GM19455 (cell line): Measurements from ENCODE around the gene ZFP92.

Experiments used
- ATAC-seq: cut with Tn5 transposase; IDR thresholded peaks from one replicate; pipeline ENCODE4 v1.9.1; 2021; ENCODE audit not compliant: unreplicated experiment

The ZFP92 gene, protein sequence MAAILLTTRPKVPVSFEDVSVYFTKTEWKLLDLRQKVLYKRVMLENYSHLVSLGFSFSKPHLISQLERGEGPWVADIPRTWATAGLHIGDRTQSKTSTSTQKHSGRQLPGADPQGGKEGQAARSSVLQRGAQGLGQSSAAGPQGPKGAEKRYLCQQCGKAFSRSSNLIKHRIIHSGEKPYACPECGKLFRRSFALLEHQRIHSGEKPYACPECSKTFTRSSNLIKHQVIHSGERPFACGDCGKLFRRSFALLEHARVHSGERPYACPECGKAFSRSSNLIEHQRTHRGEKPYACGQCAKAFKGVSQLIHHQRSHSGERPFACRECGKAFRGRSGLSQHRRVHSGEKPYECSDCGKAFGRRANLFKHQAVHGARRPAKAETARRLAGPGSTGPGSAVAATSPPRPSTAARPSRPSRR

DNA sequence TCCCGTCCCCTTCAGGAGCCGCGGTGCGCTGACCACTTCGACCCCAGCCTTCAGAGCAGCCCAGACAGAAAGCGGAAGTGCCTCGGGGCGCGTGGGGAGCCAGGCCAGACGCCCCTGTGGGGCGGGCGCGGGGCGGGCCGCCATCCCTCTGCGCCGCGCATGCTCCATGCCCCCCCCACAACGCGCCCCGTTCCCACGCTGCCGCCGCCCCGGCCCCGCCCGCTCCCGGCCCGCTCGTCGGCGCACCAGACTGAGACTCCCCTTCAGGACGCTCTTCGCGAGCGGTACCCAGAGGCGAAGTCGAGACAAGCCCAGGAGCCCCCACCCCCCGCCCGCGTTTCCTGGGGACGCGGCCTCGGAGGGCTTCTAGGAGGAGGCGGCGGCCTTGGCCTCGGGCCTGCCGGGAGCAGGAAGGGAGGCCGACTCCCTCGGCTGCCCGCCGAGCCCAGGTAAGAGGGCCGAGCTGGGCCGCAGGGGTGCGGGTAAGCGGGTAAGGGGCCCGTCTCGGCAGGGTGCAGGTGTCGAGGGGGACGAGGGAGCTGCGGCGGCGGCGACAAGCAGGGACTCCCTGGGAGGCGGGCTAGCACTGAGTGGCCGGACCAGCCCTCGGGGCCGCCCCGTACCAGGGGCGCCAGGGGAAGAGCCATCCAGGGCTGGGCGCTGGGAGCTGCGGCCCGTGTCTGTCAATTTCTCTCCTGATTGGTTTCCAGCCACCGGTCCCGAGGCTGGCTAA lies at the start of gene ZFP92:
Gene ZFP92, plus strand, starts transcription at position 218 of the 733 bp plus-strand sequence. CDS start 6,851 bp downstream, outside the sequence.
- ATAC-seq, result peak; percentile 68

DNA sequence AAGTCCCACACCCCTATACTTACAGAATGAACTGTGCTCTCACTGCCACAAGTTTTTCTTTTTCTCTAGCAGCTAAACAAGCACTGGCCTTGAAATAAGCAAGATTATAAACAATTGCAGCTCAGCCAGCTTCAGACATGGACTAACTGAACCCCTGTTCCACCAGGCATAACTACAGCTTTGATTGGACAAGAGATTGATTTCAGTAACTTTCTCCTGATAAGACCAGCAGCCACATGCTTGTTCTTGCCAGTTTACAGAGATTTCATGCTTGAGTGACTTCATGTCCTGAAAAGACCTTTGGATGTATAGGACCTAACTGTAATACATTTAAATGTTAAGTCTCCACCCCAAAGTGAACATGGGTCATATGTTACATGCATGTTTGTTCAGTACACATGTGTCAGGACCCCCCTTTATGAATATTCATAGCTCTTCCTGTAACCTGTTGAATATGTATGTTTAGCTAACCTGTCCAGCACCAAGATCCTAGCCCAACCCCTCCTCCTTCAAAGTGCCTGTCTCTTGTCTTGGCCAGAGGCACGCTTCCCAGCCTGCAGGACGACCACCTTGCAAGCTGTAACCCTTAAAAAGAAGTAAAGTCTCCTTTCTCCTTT lies 49.4 kb upstream of the ZFP92 start:
- ATAC-seq, result no peak

DNA sequence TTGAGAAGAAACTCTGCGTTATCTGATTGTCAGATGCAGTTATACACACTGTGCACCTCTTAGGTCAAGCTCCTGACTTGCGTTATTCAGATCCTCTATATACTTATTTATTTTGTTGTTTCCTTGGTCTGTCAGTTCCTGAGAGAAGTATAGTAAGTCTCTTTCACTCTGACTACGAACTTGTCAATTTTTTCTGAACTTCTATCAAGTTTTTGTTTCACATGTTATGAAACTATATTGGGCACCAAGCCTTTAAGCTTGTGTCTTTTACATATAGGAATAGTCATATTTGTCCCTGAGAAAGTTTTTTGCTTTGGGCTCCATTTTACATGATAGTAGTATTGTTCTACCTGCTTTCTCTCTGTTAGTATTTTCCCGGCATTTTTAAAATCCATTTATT lies 45.6 kb upstream of the ZFP92 start:
- ATAC-seq, result no peak

DNA sequence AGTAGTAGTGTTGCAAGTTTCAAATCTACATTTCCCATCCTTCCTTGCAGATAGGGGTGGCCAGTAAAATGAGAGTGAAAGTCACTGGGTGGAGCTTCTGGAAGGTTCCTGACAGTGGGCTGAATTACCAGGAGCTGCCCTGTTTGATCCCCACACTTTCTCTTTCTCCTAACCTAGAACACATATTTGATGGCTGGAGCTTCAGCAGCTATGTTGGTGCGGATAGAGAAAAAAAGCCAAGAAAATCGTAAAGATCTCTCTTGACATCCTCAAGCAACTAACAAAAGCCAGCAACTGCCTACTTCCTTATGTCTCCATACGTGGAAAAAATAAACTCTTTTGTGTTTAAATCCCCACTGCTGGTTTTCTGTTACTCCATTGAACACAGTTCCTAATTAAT lies 45.2 kb upstream of the ZFP92 start:
- no peak for ATAC-seq

DNA sequence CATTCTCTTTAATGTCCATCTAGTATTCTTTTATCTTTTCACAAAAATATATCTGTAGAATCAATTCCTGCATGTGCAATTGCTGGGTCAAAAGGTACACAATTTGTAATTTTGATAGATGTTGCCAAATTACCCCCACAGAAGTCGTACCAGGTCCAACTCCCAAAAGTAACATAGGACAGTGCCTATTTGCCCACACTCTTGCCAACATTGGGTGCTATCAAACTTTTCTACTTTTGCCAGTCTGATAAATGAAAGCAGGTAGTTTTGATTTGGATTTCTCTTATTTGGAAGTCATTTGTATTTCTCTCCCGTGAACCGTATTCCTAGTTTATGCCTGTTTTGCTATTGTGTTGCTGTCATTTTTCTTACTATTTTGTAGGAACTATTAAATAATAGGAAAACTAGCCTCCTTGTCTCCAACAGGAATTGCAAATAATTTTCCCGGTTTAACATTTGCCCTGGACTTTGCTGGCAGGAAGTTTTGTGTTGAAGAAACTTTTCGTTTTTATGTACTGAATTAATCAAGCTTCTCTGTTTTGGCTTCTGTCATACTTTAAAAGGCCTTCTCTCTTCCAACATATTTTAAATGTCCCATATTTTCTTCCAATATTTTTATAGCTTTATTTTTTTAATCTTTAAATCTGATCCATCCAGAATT lies 44.3 kb upstream of the ZFP92 start:
- ATAC-seq, result no peak

DNA sequence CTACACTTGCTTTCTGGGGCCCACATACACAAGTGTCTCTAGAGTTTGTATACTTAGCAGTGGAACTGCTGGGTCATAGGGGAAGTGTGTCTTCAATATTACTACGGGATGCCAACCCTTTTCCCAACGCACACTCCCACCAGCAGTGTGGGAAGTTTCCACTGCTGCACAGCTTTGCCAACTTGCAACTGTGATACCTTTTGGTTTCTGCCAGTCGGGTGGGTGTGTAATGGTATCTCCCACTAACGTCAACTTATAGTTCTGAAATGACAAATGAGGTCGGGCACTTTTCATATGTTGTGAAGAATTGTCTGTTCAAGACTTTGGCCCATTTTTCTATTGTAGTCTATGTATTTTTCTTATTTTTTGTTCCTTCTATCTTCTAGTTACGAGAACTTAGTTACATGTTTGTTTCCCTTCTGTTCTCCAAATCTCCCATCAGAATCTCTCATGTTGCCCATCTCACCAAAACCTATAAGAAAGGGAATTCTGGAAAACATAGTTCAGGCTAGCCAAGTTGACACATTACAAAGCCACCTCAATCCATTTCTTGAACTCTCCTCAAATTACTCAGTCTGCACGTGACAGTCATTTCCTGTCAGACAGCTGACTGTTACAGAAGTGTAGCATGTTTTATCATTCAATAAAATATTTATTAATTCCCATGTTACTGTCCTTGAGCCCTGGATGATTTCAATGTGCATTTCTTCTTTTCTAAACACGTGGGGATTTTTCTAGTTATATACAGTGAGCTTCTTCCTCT lies 40.8 kb upstream of the ZFP92 start:
- no peak for ATAC-seq

DNA sequence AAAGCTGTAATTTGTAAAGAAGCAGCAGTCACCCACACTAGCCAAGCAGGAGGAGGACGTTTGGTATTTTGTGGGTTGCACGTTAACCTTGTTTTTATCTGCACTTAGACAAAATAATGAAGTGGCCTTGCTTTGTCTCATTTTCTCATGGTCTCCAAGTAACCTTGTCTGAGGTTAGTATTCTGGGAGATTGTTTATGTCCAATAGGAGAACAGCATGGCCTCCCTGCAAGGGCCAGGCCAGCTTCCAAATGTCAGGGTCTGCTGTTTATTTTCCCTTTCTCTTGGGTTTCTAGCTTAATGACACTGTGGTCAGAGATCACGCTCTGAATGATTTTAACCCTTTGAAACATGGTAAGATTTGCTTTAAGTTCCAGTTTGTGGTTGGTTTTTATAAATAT lies 40.0 kb upstream of the ZFP92 start:
- no peak for ATAC-seq

DNA sequence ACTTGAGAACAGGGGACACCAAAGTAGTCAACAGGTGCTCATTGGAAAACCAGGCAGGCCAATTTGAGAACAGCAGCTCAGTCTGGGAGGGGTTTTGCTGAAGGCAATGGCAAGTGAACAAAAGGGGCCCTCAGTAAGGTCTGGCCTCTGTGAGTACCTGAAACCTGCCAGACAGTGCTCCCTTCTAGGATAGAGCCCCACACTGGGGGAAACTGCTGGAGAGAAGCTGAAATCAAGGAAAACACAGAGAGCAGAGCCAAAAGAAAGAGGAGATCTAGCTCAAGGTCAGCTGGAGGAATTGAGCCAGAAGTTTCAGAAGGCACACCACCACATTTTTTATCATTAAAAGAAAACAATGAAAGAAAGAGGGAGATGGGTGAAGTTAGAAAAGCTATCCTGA lies 38.3 kb upstream of the ZFP92 start:
- no peak for ATAC-seq

DNA sequence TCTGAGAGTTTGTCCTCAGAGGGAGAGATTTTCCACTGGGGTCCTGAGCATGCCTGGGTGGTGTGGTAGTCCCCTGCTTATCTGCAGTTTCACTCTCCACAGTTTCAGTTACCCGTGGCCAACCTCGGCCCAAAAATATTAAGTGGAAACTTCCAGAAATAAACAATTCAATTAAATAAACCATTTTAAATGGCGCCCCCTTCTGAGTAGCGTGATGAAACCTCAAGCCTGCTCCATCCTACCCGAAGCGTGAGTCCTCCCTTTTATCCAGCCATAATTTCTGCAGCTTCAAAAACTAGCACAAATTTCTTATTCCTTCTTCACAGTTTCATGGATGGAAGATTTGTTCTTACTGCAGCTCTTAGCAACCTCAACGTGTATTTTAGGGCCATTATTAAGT lies 36.8 kb upstream of the ZFP92 start:
- no peak for ATAC-seq

DNA sequence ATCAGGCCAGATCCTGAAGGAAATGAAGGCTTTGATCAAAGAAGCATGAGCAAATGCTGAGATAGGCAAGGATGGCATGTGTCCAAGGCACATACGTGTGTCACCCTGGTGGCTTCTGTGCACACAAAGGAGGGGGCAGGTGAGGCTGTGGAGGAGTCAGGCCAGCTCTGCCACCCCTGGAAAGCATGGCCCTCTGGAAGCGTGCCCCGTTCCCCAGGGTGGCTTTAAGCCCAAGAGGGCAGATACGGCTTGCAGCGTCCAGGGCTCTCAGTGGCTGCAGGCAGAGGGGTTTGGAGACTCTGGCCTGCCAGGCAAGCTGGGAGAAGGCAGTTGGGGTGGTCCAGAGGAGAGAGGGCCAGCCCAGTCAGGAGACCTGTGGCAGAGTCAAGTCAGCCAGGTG lies 35.7 kb upstream of the ZFP92 start:
- no peak for ATAC-seq

DNA sequence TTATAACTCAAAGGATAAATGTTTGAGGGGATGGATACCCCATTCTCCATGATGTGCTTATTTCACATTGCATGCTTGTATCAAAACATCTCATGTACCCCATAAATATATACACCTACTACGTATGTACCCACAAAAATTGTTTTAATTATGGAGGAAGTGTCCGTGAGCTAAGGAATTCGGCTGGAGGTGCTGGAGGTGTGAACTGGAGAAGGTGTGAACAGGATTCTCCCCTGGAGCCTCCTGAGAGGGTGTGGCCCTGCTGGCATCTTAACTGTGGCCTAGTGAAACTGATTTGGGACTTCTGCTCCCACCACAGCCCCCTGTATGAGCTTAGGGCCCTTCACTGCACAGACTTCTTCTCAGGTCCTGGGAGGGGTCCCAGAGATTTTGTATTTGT lies 33.5 kb upstream of the ZFP92 start:
- ATAC-seq, result no peak

DNA sequence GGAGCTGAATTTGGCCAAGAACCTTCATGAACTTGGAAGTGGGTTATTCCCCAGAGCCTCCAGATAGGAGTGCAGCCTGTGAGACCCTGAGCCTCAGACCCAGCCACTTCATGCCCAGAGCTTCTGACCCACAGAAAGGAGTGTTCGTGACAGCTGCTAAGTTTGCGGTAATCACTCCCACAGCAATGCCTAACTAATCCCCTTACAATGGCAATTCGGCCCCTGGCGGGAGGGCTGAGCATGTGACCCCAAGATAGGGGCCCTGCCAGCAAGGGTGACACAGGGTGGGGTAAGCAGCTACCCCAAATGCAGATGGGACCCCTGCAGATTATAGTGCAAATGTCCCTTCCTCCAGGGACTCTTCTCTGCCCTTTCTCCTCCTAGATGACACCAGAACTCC lies 32.7 kb upstream of the ZFP92 start:
- ATAC-seq, result no peak

DNA sequence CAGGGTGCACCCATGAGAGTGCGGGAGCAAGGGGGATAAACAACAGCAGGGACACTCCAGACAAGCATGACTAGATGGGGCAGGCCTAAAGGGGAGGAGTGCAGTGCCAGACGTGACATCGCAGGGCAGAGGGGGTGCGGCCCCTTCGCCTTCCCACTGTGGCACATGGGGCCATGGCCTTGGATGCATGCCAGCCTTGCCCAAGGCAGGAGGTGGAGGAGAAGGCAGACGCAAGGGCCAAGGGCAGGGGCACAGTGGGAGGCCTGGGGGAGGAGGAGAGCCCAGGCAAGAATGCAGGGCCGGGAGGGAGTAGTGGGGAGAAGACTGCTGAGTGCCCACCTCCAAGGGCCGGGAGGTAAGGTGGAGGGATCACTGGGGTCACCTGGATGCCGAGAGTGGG lies 31.8 kb upstream of the ZFP92 start:
- ATAC-seq, result no peak

DNA sequence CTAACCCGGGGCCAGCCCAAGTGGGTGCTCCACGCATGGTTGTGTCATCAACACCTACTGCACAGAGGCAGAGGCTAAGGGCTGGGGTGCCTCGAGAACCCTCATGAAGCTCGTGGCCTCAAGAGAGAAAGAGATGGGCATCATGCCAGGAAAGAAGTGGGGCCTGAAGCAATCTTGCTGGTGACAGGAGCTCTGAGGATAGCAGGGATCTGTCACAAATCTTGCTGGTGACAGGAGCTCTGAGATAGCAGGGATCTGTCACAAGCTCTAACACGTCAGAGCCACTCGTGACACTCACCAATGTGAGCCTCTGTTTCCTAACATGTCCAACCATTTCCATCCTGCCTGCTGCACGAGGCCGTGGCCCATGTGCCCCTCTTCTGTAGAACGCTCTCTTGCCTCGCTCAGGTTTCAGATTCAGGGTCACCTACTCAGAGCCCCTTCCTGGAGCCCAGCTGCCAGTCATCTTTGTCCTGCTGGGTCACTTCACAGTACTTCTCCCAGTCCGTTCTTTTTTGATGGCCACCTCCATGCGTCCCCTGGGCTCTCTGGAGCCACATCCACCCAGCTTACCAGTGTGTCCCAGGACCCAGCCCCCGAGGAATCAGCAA lies 31.2 kb upstream of the ZFP92 start:
- no peak for ATAC-seq

DNA sequence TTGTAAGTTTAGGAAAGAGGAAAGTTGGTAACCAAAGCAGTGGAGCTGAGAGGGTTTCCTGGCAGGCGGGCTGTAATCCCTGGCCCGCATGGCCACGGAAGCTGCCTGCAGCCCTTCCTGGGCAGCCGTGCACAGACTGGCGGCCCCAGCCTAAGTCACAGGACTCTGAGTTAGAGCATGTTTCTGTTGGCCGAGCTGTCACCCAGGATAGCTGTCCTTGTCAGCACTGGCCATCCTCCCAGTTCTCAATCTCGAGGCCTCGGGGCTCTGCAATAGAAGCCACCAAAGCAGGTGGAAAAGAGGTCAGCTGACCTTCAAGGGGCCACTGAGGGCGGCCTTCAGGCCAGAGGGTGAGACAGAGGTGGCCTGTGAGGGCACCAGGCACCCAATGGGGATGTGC lies 30.6 kb upstream of the ZFP92 start:
- ATAC-seq, result no peak

DNA sequence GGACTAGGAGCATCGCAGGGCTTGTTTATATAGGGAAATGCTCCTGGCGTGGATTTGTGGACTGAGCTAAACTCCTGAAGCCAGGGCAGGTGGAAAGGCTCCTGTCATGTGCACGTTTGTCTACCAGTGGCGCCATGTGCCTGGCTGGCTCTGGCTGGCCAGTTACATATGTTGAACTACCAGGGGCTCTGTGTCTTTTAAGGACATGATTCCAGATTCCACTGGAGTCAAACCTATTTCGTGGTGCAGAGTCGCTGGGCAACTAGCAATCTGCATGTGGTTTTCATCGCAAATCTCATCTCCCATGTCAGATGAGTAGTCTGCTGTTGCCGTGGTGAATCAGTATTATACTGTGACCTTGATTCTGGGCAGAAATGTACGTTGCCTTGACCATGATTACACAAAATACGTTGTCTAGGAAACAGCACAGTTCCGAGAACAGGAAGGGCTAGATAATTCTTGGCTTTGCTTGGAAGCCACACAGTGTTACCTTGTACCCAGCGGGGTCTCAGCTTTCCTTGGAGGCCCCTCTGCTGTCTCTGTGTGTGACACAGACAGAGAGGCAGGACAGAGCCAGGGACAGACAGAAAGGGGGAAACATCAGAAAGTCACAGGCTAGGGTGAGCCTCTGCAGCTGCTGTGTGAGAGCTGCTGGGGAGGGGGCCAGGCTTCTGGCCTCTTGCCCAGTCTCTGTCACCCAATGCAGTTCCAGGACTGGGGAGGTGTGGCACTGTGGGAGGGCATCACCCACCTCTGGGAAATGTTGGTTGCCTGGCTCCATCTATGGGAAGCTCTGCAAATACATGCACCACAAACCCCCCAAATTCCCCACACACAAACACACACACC lies 29.4 kb upstream of the ZFP92 start:
- no peak for ATAC-seq

DNA sequence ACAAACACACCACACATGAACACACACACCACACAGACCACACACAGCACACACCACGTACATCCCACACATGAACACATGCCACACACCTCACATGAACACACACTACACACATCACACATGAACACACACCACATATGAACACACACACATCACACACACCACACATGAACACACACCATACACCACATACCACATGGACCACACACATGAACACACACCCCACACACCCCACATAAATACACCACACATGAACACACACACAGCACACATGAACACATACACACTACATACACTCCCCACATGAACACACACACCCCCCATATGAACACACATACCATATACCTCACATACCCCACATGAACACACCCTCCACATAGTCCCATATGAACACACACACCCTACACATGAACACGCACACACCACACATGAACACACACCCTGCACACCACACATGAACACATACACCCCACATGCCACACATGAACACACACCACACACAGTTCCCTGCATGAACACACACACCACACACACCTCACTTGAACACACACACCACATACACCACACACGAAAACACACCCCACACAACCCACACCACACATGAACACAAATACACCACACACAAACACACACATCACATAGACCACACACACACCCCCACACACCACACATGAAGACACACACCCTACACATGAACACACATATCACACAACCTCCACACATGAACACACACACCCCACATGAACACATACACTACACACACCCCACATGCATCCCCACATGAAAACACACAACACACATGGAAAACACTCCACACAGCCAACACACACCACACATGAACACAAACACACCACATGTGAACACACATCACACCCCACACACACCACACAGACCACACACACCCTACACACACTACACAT lies 28.4 kb upstream of the ZFP92 start:
- no peak for ATAC-seq

DNA sequence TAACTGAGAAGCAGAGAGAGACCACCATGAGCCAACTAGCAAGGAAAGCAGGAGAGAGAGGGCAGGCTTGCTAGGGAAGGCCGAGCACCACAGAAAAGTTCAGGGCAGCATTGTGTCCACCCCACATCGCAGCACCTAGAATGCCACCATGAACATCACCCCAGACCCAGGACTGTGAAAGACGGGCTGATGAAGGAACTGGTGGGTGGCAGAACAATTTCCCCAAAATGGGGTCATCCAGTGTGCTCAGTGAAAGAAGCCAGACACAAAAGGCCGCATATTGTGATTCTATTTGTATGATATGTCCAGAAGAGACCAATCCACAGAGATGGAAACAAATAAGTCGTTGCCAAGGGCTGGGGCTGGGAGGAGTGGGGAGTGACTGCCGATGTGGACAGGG lies 26.9 kb upstream of the ZFP92 start:
- no peak for ATAC-seq
